HG03571 (cell line): ENCODE data around the gene PSMC5.
"Not testable (repeated sequence)": the region's sequence is repeated elsewhere in the genome, so short reads cannot be mapped to it uniquely, and the experiment has no call there.

Source experiments
- ATAC-seq: cut with Tn5 transposase; IDR thresholded peaks from one replicate; pipeline ENCODE4 v1.9.1; 2021; ENCODE audit not compliant: unreplicated experiment

The PSMC5 gene

DNA sequence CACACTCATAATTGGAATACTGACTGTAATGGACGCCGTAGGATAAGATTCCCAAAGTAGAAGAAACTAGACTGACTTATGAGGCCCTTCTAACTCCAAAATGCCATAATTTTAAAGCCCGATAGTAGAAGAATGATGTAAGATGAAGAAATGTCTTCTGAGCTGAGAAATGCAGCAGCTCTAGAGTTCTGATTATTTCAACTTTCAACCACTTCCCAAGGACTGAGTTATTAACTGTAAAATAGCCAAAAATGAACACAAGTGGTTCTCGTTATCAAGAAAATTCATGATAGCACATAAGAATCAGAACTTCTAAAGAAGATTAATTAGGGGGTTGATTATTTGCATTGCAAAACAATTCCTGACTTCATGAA lies 43.0 kb downstream of the PSMC5 start:
- ATAC-seq: not testable (repeated sequence)

DNA sequence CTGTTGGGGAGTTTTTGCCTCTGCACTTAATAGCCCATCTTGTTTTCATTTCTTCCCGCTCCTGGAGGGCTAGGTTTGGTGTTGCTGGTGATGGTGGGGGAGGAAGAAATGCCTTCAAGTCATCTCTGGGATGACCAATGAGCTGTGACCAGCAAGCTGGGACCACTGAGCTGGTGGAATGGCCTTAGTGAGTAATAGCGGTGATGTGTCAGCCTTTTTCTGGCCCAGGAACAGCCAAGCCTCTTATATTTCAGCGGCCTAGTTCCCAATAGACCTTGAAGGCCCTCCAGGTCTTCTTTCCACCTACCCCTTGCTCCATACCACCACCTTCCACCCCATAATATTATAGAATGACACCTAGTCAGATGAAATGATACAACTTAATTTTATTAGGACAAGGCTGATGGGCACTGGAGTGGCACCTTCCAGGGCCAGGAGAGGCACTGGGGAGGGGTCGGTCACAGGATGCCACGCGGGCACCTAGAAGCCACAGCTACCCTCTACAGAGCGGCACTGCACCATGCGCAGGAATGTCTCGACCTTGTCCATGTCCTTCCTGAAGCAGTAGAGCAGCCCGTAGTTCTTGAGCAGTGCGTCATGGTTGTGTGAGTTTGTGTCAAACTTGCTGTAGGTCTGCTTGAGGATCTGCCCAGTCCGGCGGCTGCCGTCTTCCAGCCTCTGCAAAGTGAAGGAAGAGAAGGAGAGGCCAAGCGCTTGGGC lies 44.6 kb downstream of the PSMC5 start:
- not testable (repeated sequence) for ATAC-seq

DNA sequence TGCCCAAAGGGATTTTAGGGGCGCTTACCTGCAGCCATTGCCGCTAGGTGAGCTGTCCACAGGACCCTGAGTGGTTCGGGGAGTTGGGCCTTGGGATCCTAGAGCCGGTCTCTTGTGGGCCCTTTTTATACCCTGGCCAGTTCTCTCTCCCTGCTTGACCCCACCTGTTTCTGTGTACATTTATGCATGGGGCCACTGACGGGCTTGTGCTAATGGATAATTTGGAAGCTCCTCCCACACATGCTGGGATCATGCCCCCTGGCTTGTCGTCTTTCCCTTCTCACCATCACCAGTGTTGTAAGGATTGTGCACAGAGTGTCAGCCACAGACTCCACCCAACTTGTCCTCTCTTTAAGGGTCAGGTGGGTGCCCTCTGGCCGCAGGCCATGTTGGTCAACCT lies 46.3 kb downstream of the PSMC5 start, which contains the start of gene CSH2:
Gene CSH2 (minus strand): TSS at position 101 of the 400 bp plus-strand sequence. CDS start 63 bp downstream, at position 38.
- ATAC-seq: not testable (repeated sequence)

DNA sequence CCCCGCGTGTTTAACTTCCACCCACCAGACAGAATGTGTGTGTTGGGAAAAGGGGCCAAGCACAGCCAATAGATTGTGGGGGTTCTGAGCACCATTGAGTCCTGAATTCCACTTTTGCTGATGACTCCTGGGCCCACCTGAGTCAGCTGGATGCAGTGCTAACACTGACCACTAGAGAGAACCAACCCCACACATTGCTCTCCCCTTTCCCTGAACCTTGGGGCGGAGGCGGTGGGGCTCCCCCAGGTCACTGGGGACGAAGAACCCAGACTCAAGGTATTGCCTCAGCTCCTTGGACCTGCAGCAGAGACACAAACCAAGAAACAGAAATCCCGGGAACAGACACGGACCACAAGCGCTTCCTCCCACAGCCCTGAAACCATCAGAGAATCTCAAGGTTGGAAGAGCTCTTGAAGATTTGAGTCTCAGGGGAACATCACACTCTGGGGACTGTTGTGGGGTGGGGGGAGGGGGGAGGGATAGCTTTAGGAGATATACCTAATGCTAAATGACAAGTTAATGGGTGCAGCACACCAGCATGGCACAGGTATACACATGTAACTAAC lies 46.9 kb downstream of the PSMC5 start:
- ATAC-seq: not testable (repeated sequence)

DNA sequence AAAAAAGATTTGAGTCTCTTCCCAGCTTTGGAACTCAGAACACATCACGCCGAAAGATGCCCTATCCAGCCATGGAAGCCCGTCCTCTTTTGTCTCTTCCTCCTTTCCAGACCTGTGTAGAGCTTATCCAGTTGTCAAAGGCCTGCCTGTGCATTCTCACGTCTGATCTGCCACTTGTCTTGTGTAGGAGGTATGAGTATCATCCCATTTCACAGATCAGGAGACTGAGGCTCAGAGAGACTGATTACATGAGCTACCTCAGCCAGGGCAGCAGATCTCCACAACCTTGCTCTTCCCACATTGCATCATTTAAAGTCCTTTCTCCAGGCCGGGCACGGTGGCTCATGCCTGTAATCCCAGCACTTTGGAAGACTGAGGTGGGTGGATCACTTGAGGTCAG lies 47.5 kb downstream of the PSMC5 start:
- not testable (repeated sequence) for ATAC-seq

DNA sequence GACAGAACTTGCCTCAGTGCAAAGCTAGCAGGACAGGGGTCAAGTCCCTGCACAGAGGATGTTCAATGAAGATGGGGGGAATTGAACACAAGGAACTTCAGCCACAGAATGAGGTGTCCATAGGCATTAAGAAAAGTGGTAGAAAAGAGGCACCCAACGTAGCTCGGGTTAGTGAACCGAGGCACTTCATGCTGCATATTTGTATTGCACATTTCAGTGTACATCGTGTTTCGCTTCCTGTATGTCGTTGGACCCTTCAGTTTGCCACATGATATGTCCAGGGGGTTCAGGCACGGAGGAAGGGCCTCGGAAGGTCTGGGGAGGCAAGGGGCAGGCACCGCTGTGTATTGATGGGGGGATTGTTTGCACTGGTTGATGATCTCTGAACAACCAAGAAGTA lies 51.2 kb downstream of the PSMC5 start:
- not testable (repeated sequence) for ATAC-seq

DNA sequence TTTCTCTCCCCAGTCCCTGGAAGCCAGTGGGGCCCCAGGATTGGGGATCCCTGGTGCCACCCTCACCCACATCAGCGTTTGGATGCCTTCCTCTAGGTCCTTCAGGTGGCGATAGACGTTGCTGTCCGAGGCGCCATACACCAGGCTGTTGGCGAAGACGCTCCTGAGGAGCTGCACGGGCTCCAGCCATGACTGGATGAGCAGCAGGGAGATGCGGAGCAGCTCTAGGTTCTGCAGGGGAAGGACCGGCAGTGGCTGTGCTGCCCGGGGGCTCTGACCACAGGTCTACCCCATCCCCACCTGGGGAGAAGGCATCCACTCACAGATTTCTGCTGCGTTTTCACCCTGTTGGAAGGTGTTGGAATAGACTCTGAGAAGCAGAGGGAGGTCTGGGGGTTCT lies 53.5 kb downstream of the PSMC5 start:
- no peak for ATAC-seq

DNA sequence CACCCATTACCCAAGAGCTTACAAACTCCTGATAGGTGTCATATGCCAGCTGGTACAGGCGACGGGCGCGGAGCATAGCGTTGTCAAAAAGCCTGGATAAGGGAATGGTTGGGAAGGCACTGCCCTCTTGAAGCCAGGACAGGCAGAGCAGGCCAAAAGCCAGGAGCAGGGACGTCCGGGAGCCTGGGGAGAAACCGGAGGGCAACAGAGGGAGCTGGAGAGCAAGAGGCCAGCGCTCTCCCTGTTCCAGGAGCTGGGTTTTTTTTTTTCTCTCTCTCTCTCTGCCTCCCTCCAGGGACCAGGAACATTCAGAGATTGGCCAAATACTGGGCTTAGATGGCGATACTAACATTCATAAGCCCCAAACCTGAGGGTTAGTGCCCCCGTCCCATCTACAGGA lies 54.1 kb downstream of the PSMC5 start:
- ATAC-seq: not testable (repeated sequence)
